ENCODE data around the gene LRRC8C. TPM values are rescaled to one million over a fixed set of nuclear protein-coding genes. Genes with fewer than 3 reads are reported as not detected.

Gene LRRC8C
- total and polyA plus RNA-seq, 2 of the 8 experiments (the other 6 are each of a cell fraction or from before 2014, with no cell fraction given): 1.1 to 2.1 TPM

GRCh38 chr1:89657886-89658285, 25.0 kb downstream of the LRRC8C start (continued):
- TF ChIP-seq CHD7 (IDR thresholded peaks at IDR 0.05; ENCODE audit: insufficient replicate concordance, low read length) (no peak), KDM5A (IDR thresholded peaks at IDR 0.05; ENCODE audit: low read length) (no peak), EP300 (IDR thresholded peaks at IDR 0.05; ENCODE audit: borderline replicate concordance in 1 of 2, low read depth in 2 of 2, low read length in 2 of 2) (no peak), JUN (IDR thresholded peaks at IDR 0.05; ENCODE audit: low read depth, low read length) (no peak), TAF1 (IDR thresholded peaks at IDR 0.05; ENCODE audit: low read depth, low read length) (no peak), ZNF274 (IDR thresholded peaks at IDR 0.05; ENCODE audit: borderline replicate concordance, extremely low read depth, low read length) (no peak), SP2 (IDR thresholded peaks at IDR 0.05; ENCODE audit: low read length) (no peak), CTCF (IDR thresholded peaks at IDR 0.05; ENCODE audit: control extremely low read depth in 1 of 3, insufficient read depth in 1 of 3, low read depth in 1 of 3, low read length in 3 of 3) (no peak), CTBP2 (IDR thresholded peaks at IDR 0.05; ENCODE audit: borderline replicate concordance, insufficient read depth, insufficient read length, low read length) (no peak)

Data from H1 (cell line).